GM19438 (cell line): ENCODE measurements around the gene FASN.

Experiments used
- ATAC-seq: cut with Tn5 transposase; IDR thresholded peaks from one replicate; pipeline ENCODE4 v1.9.1; 2021; ENCODE audit warnings: low read depth; ENCODE audit not compliant: unreplicated experiment

FASN gene

GRCh38 chr17:82030470-82031302 is 67.3 kb downstream of the FASN start:
- no peak for ATAC-seq

GRCh38 chr17:82029990-82030469 is 68.0 kb downstream of the FASN start:
- no peak for ATAC-seq

GRCh38 chr17:82029391-82029790 is 68.6 kb downstream of the FASN start:
- ATAC-seq, result no peak

- ATAC-seq, result no peak
Measured at GRCh38 chr17:82028966-82029365, 69.1 kb downstream of the FASN start.
